SK-N-MC (cell line): ENCODE measurements around the gene ZNF600.

Source experiments
- EZH2 ChIP-seq: fragments of 200-600 bp; sonication (generic); IDR thresholded peaks from one replicate; pipeline ENCODE4 v1.6.1; 2017; ENCODE audit warnings: antibody characterized with exemption
- POLR2AphosphoS5 ChIP-seq: IDR thresholded peaks from 2 replicates; pipeline ENCODE4 v1.6.1; 2012; ENCODE audit warnings: mild to moderate bottlenecking, low read depth, low read length, borderline replicate concordance

GRCh38 chr19:52748336-52748950 is 38.1 kb downstream of the ZNF600 start:
- TF ChIP-seq POLR2AphosphoS5 = no peak
- no peak for TF ChIP-seq EZH2
